Uterus (tissue), 4 donors: ENCODE results near the gene C4orf50. TPM values are rescaled to one million over a fixed set of nuclear protein-coding genes. Genes with fewer than 3 reads are reported as not detected.

Experiments used
- DNase-seq, 2 donors: peaks; one replicate each; pipeline ENCODE4 v3.0.0-alpha.2; 2019 to 2020
- H3K27ac ChIP-seq, 2 donors: fragments of 200-600 bp; sonication (generic); 1 replicate in 1 of 2; 2 replicates in 1 of 2; pipeline ENCODE4 v1.5.1; 2016 to 2018
- H3K27me3 ChIP-seq, 2 donors: fragments of 200-600 bp; sonication (generic); one replicate each; pipeline ENCODE4 v1.5.1; 2018 to 2019; ENCODE audit warnings: control low read depth in 1 of 2
- H3K36me3 ChIP-seq, 2 donors: fragments of 200-600 bp; sonication (generic); one replicate each; pipeline ENCODE4 v1.5.1; 2019; ENCODE audit warnings: control low read depth in 1 of 2
- H3K4me1 ChIP-seq, 2 donors: fragments of 200-600 bp; sonication (generic); one replicate each; pipeline ENCODE4 v1.5.1; 2018 to 2019; ENCODE audit warnings: control low read depth in 1 of 2
- H3K4me3 ChIP-seq, 2 donors: fragments of 200-600 bp; sonication (generic); 1 replicate in 1 of 2; 2 replicates in 1 of 2; pipeline ENCODE4 v1.5.1; 2018 to 2019; ENCODE audit warnings: mild to moderate bottlenecking in 1 of 2
- H3K9me3 ChIP-seq, 2 donors: fragments of 200-600 bp; sonication (generic); one replicate each; pipeline ENCODE4 v1.5.1; 2019; ENCODE audit warnings: control low read depth in 1 of 2
- CTCF ChIP-seq, 4 experiments: fragments of 200-600 bp in 2 of 4; fragments of 450-650 bp in 2 of 4; sonication (generic) in 2 of 4; IDR thresholded peaks; one replicate each; pipeline ENCODE4 v1.5.1; 2016 to 2019; ENCODE audit warnings: antibody characterized with exemption in 4 of 4, mild to moderate bottlenecking in 2 of 4, moderate library complexity in 1 of 4
- POLR2A ChIP-seq, 2 donors: fragments of 450-650 bp; IDR thresholded peaks; one replicate each; pipeline ENCODE4 v1.6.1; 2016; ENCODE audit warnings: antibody characterized with exemption in 2 of 2, mild to moderate bottlenecking in 1 of 2, moderate library complexity in 1 of 2
- intact Hi-C: fragments of 100-400 bp; cut with DNase I; formaldehyde crosslinking; loops from one replicate; pipeline ENCODE4 v1.15.1; 2023; ENCODE audit warnings: low total_unique reads
- total RNA-seq, 4 donors: library from RNA; depleted of rRNA in 3 of 4; stranded (reverse); fragments of >200 nt in 3 of 4; gene quantifications; one replicate each; pipeline versions ENCODE4 v1.1.0 to v1.2.4, GENCODE V29; 2014 to 2023
- donor health status: DM: yes; HTN: yes; CAD: no.

Gene C4orf50
- total RNA-seq, 4 donors from 2014 or later = under 0.01 to 0.07 TPM; not detected in 2

GRCh38 chr4:5927747-5928146 lies 90.5 kb downstream of the C4orf50 start:
- TF ChIP-seq CTCF (IDR thresholded peaks at IDR 0.05) = no peak
- TF ChIP-seq POLR2A (IDR thresholded peaks at IDR 0.05) = no peak
- Histone ChIP-seq H3K9me3 (no peaks in the 10 kb centered on the region), H3K27me3 (no peaks in the 10 kb centered on the region), H3K4me3 (no peak overlapping the region), H3K27ac (no peak overlapping the region), H3K36me3 (no peaks in the 10 kb centered on the region), H3K4me1 (no peaks in the 10 kb centered on the region)
- intact Hi-C loops = no loop called here
- DNase-seq = no peak

GRCh38 chr4:5927116-5927515 lies 91.1 kb downstream of the C4orf50 start:
- no peak for TF ChIP-seq CTCF (IDR thresholded peaks at IDR 0.05)
- no peak for TF ChIP-seq POLR2A (IDR thresholded peaks at IDR 0.05)
- Histone ChIP-seq H3K9me3 (no peaks in the 10 kb centered on the region), H3K36me3 (no peaks in the 10 kb centered on the region), H3K27me3 (no peaks in the 10 kb centered on the region), H3K27ac (no peak overlapping the region), H3K4me3 (no peak overlapping the region), H3K4me1 (no peaks in the 10 kb centered on the region)
- intact Hi-C loops = no loop called here
- DNase-seq = no peak

- no peaks in the 10 kb centered on the region for H3K9me3 ChIP-seq
- DNase-seq = no peak
- H3K36me3 ChIP-seq = no peaks in the 10 kb centered on the region
- no peaks in the 10 kb centered on the region for H3K4me1 ChIP-seq
- H3K27me3 ChIP-seq = no peaks in the 10 kb centered on the region
- intact Hi-C loops = no loop called here
- H3K27ac ChIP-seq = no peak overlapping the region
- TF ChIP-seq CTCF (IDR thresholded peaks at IDR 0.05) (no peak), POLR2A (IDR thresholded peaks at IDR 0.05) (no peak)
- H3K4me3 ChIP-seq = no peak overlapping the region
Observed at GRCh38 chr4:5926598-5926997, 91.6 kb downstream of the C4orf50 start.

- Histone ChIP-seq H3K27ac (no peak overlapping the region), H3K9me3 (no peaks in the 10 kb centered on the region), H3K4me1 (no peaks in the 10 kb centered on the region), H3K27me3 (no peaks in the 10 kb centered on the region), H3K36me3 (no peaks in the 10 kb centered on the region), H3K4me3 (no peak overlapping the region)
- TF ChIP-seq POLR2A (IDR thresholded peaks at IDR 0.05) = no peak
- TF ChIP-seq CTCF (IDR thresholded peaks at IDR 0.05) = no peak
- no peak for DNase-seq
- intact Hi-C loops = no loop called here
Observed at GRCh38 chr4:5925419-5926200, 92.6 kb downstream of the C4orf50 start.

GRCh38 chr4:5924461-5925125 lies 93.6 kb downstream of the C4orf50 start:
- no peak for DNase-seq
- Histone ChIP-seq H3K27ac (no peak overlapping the region), H3K4me1 (no peaks in the 10 kb centered on the region), H3K9me3 (no peaks in the 10 kb centered on the region), H3K4me3 (no peak overlapping the region), H3K27me3 (no peaks in the 10 kb centered on the region), H3K36me3 (no peaks in the 10 kb centered on the region)
- intact Hi-C loops = no loop called here
- TF ChIP-seq POLR2A (IDR thresholded peaks at IDR 0.05) (no peak), CTCF (IDR thresholded peaks at IDR 0.05) (no peak)
